IMR-90 (cell line): ENCODE data around the gene GUCD1. TPM values are rescaled to one million over a fixed set of nuclear protein-coding genes. Genes with fewer than 3 reads are reported as not detected.
A peak's percentile ranks its signal among the peaks of the same experiment; 100 is the strongest.
"Not testable (repeated sequence)": the region's sequence is repeated elsewhere in the genome, so short reads cannot be mapped to it uniquely, and the experiment has no call there.

Experiments used
- ATAC-seq: fragments of 200-7000 bp; cut with Tn5 transposase; 2 replicates; pipeline ENCODE4 v1.9.1; 2020; ENCODE audit warnings: low read depth, mild to moderate bottlenecking, moderate library complexity
- BruUV-seq: library from RNA; stranded (reverse); fragments of 400-500 nt; replicated peaks from 2 replicates; lab custom pipeline; 2021; lab: Mats Ljungman, UMichigan
- CTCF ChIA-PET: fragments of 300-600 bp; formaldehyde crosslinking; extraction: SDS; loops from one replicate; lab custom pipeline; 2021; ENCODE audit warnings: antibody characterized with exemption; lab: Yijun Ruan, JAX
- POLR2A ChIA-PET: fragments of 300-600 bp; sonication (Branson Sonifier 250); formaldehyde crosslinking; loops from one replicate; lab custom pipeline; 2022; ENCODE audit warnings: antibody characterized with exemption; ENCODE audit not compliant: unreplicated experiment; lab: Charles Lee
- DNase-seq: peaks from one replicate; pipeline ENCODE4 v3.0.0; 2013
- H2AFZ ChIP-seq: replicated peaks from 2 replicates; pipeline ENCODE3; 2013; ENCODE audit warnings: low read length, mild to moderate bottlenecking; ENCODE audit not compliant: poor library complexity
- H2AK5ac ChIP-seq: 2 replicates; pipeline ENCODE4 v1.6.1; 2013; ENCODE audit warnings: low read depth, low read length, inconsistent platforms
- H2AK9ac ChIP-seq: replicated peaks from 2 replicates; pipeline ENCODE3; 2013; ENCODE audit warnings: mild to moderate bottlenecking, low read depth, low read length, moderate library complexity; ENCODE audit not compliant: poor library complexity
- H2BK120ac ChIP-seq: 2 replicates; pipeline ENCODE4 v1.6.1; 2013; ENCODE audit warnings: low read depth, low read length, inconsistent platforms
- H2BK15ac ChIP-seq: 3 replicates; pipeline ENCODE4 v1.6.1; 2013; ENCODE audit warnings: low read depth, low read length, inconsistent platforms
- H2BK20ac ChIP-seq: 2 replicates; pipeline ENCODE4 v1.6.1; 2013; ENCODE audit warnings: low read depth, mild to moderate bottlenecking, inconsistent platforms, low read length, moderate library complexity
- H2BK5ac ChIP-seq: 2 replicates; pipeline ENCODE4 v1.6.1; 2013; ENCODE audit warnings: mild to moderate bottlenecking, low read depth, low read length, inconsistent platforms; ENCODE audit not compliant: poor library complexity, severe bottlenecking
- H3K14ac ChIP-seq: replicated peaks from 2 replicates; pipeline ENCODE4 v1.6.1; 2013; ENCODE audit warnings: low read depth, low read length, inconsistent platforms
- H3K18ac ChIP-seq: 2 replicates; pipeline ENCODE4 v1.6.1; 2013; ENCODE audit warnings: low read depth, low read length, control low read depth
- H3K23ac ChIP-seq: 2 replicates; pipeline ENCODE4 v1.6.1; 2013; ENCODE audit warnings: low read depth, low read length, inconsistent platforms
- H3K27ac ChIP-seq: 2 replicates; pipeline ENCODE4 v1.5.1; 2013; ENCODE audit warnings: mild to moderate bottlenecking, control low read depth, low read length; ENCODE audit not compliant: insufficient read depth
- H3K27me3 ChIP-seq: 2 replicates; pipeline ENCODE4 v1.6.1; 2013; ENCODE audit warnings: low read length; ENCODE audit not compliant: control insufficient read depth, insufficient read depth
- H3K36me3 ChIP-seq: 2 replicates; pipeline ENCODE4 v1.6.1; 2013; ENCODE audit warnings: low read length, mixed read lengths; ENCODE audit not compliant: control insufficient read depth, insufficient read depth
- H3K4ac ChIP-seq: 2 replicates; pipeline ENCODE4 v1.6.1; 2013; ENCODE audit warnings: low read depth, low read length, inconsistent platforms
- H3K4me1 ChIP-seq: 2 replicates; pipeline ENCODE4 v1.6.1; 2013; ENCODE audit warnings: low read length, mixed read lengths; ENCODE audit not compliant: control insufficient read depth, insufficient read depth
- H3K4me2 ChIP-seq: 2 replicates; pipeline ENCODE4 v1.6.1; 2013; ENCODE audit warnings: low read depth, mild to moderate bottlenecking, control low read depth, low read length, moderate library complexity
- H3K4me3 ChIP-seq: 2 replicates; pipeline ENCODE4 v1.5.1; 2013; ENCODE audit warnings: low read depth, mild to moderate bottlenecking, control low read depth, low read length, moderate library complexity; ENCODE audit not compliant: insufficient read depth
- H3K56ac ChIP-seq: 2 replicates; pipeline ENCODE4 v1.6.1; 2013; ENCODE audit warnings: low read length, inconsistent platforms; ENCODE audit not compliant: insufficient read depth; ENCODE audit errors: extremely low read depth
- H3K79me1 ChIP-seq, 2 experiments: 2 replicates each; pipeline ENCODE4 v1.6.1; 2013; ENCODE audit warnings: low read length in 2 of 2, inconsistent platforms in 1 of 2, low read depth in 1 of 2
- H3K9ac ChIP-seq: 2 replicates; pipeline ENCODE4 v1.6.1; 2013; ENCODE audit warnings: low read depth, low read length, control low read depth
- H3K9me1 ChIP-seq: 2 replicates; pipeline ENCODE4 v1.6.1; 2013; ENCODE audit warnings: low read length, inconsistent platforms; ENCODE audit not compliant: insufficient read depth
- H3K9me3 ChIP-seq: 2 replicates; pipeline ENCODE4 v1.6.1; 2013; ENCODE audit warnings: low read length; ENCODE audit not compliant: control insufficient read depth, insufficient read depth
- H4K20me1 ChIP-seq: 2 replicates; pipeline ENCODE4 v1.6.1; 2013; ENCODE audit warnings: low read length, inconsistent platforms; ENCODE audit not compliant: insufficient read depth
- H4K5ac ChIP-seq: 2 replicates; pipeline ENCODE4 v1.6.1; 2013; ENCODE audit warnings: mild to moderate bottlenecking, low read depth, low read length, control low read depth
- H4K8ac ChIP-seq, 2 experiments: 2 replicates each; pipeline ENCODE4 v1.6.1; 2013; ENCODE audit warnings: low read depth in 2 of 2, low read length in 2 of 2, control low read depth in 1 of 2, inconsistent platforms in 1 of 2
- H4K91ac ChIP-seq: 2 replicates; pipeline ENCODE4 v1.6.1; 2013; ENCODE audit warnings: low read depth, low read length, inconsistent platforms; ENCODE audit not compliant: insufficient read depth
- CEBPB ChIP-seq: IDR thresholded peaks from 2 replicates; pipeline ENCODE4 v1.6.1; 2012; ENCODE audit warnings: low read depth, low read length, improper control_type of control experiment
- SMC3 ChIP-seq: fragments of 150-350 bp; IDR thresholded peaks from 2 replicates; pipeline ENCODE4 v1.6.1; 2016; ENCODE audit warnings: low read depth, mild to moderate bottlenecking, antibody characterized with exemption, low read length, moderate library complexity
- WGBS, 2 experiments: methylation state at CpG; one replicate each; pipeline versions ENCODE4 v1.1.5 to v1.1.7; 2013; ENCODE audit warnings: missing lambda C conversion rate in 2 of 2; ENCODE audit not compliant: insufficient read length in 1 of 2; ENCODE audit errors: extremely low coverage in 2 of 2; 5-methylcytosine and 5-hydroxymethylcytosine counted together
- dilution Hi-C: fragments of 300-500 bp; cut with HindIII; formaldehyde crosslinking; loops from one replicate; pipeline ENCODE4 v1.14.3; 2018; ENCODE audit warnings: low sequenced_read_pairs; ENCODE audit not compliant: unreplicated experiment
- in situ Hi-C: fragments of 300-500 bp; cut with MboI; formaldehyde crosslinking; loops from 3 replicates; pipeline ENCODE4 v1.14.3; 2019; ENCODE audit warnings: low sequenced_read_pairs, inconsistent platforms, mixed read lengths
- intact Hi-C: fragments of 100-400 bp; cut with micrococcal nuclease; formaldehyde crosslinking; loops from 2 replicates; pipeline ENCODE4 v1.10.0; 2022
- polyA plus RNA-seq, 3 experiments: library from polyadenylated mRNA; depleted of rRNA; stranded (reverse); fragments of >200 nt; gene quantifications; 2 replicates each; pipeline ENCODE4 v1.2.3, GENCODE V29; 2012; ENCODE audit warnings: low replicate concordance in 1 of 3
- total RNA-seq: library from RNA; depleted of rRNA; stranded (reverse); fragments of >200 nt; gene quantifications from 2 replicates; pipeline ENCODE4 v1.2.3, GENCODE V29; 2012

The GUCD1 gene
- total and polyA plus RNA-seq, 2 of the 4 experiments (the other 2 are of a cell fraction) = 97.6 to 143 TPM

GRCh38 chr22:24532075-24532474 is 22.9 kb downstream of the GUCD1 start:
- ChIA-PET CTCF (no interaction called here), POLR2A (no interaction called here)
- no CpG with 5 or more reads among the region's 1 CpG for WGBS, 2 experiments
- Histone ChIP-seq H3K23ac (no peak overlapping the region), H3K4me1 (no peaks in the 10 kb centered on the region), H3K79me1 (no peaks in the 10 kb centered on the region), H3K4ac (no peak overlapping the region), H2AK5ac (no peak overlapping the region), H2BK120ac (no peak overlapping the region), H4K20me1 (no peaks in the 10 kb centered on the region), H2AK9ac (no peak overlapping the region), H3K4me3 (no peak overlapping the region), H2BK15ac (no peak overlapping the region), H3K18ac (no peak overlapping the region), H3K9me3 (no peaks in the 10 kb centered on the region), H4K5ac (no peak overlapping the region), H3K9ac (no peak overlapping the region), H4K8ac (no peak overlapping the region), H2BK20ac (no peak overlapping the region), H3K27me3 (peaks cover 9% of the 10 kb centered on the region), H3K4me2 (no peak overlapping the region), H2BK5ac (no peak overlapping the region), H4K91ac (no peak overlapping the region), H2AFZ (no peak overlapping the region), H3K27ac (no peak overlapping the region), H3K9me1 (no peaks in the 10 kb centered on the region), H3K56ac (no peak overlapping the region), H3K14ac (no peak overlapping the region), H3K36me3 (no peaks in the 10 kb centered on the region)
- ATAC-seq = no peak
- peak; percentile 48 for TF ChIP-seq CEBPB
- TF ChIP-seq SMC3 = no peak
- BruUV-seq = no TSS peak
- dilution Hi-C loops (no loop called here), intact Hi-C loops (no loop called here), in situ Hi-C loops (no loop called here)
- DNase-seq = no peak

- H3K79me1 ChIP-seq, CTCF ChIA-PET, H2AK9ac ChIP-seq, H4K20me1 ChIP-seq, DNase-seq, H3K9me1 ChIP-seq, H3K56ac ChIP-seq, H3K23ac ChIP-seq, H3K27ac ChIP-seq, H3K4me2 ChIP-seq, H3K4me3 ChIP-seq, H2AK5ac ChIP-seq, H3K9ac ChIP-seq, BruUV-seq, H3K4me1 ChIP-seq, intact Hi-C loops, ATAC-seq, H3K18ac ChIP-seq, H4K8ac ChIP-seq, H2AFZ ChIP-seq, H2BK5ac ChIP-seq, H2BK20ac ChIP-seq, H3K4ac ChIP-seq, H4K5ac ChIP-seq, H2BK15ac ChIP-seq, POLR2A ChIA-PET, H4K91ac ChIP-seq, H3K27me3 ChIP-seq, in situ Hi-C loops, H2BK120ac ChIP-seq, H3K36me3 ChIP-seq, dilution Hi-C loops, H3K9me3 ChIP-seq, H3K14ac ChIP-seq: not testable (repeated sequence)
- WGBS, 2 experiments = no CpG with 5 or more reads among the region's 3 CpGs
Observed at GRCh38 chr22:24530968-24531367, 24.0 kb downstream of the GUCD1 start.
